HG03469 (cell line): Measurements from ENCODE around the gene RELB.

ENCODE experiments used
- ATAC-seq: cut with Tn5 transposase; IDR thresholded peaks from one replicate; pipeline ENCODE4 v1.9.1; 2021; ENCODE audit warnings: mild to moderate bottlenecking, moderate library complexity, moderate number of reproducible peaks; ENCODE audit not compliant: unreplicated experiment

Gene RELB

DNA sequence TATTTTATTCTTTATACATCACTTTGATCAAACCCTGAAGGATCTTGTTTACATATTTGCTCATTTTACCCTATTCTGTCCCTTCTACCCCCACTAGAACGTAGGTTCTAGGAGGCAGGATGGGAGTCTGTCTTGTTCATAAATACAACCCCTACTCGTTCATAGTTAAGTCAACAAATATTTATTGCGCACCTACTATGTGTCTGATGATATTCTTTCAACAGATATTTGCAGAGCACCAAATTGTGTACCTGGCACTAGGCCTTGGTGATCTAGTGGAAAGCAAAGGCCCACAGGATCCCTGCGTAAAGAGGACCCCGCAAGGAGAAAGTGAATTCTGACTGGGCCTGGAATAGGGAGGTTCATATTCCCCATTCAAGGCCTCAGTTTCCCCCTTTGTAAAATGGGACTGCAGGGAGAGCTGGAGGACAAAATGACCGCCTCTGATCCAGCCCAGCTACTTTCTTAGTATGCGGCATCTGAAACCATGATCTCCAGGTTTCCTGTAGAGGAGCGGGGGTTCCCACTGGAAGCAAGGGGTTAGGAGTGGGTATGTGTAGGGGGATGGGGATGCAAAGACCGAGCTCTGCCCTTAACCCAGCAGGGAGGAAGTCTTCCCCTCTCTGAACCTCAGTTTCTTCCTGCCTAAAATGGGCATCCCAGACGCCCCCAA lies 77.3 kb downstream of the RELB start:
- ATAC-seq: no peak

DNA sequence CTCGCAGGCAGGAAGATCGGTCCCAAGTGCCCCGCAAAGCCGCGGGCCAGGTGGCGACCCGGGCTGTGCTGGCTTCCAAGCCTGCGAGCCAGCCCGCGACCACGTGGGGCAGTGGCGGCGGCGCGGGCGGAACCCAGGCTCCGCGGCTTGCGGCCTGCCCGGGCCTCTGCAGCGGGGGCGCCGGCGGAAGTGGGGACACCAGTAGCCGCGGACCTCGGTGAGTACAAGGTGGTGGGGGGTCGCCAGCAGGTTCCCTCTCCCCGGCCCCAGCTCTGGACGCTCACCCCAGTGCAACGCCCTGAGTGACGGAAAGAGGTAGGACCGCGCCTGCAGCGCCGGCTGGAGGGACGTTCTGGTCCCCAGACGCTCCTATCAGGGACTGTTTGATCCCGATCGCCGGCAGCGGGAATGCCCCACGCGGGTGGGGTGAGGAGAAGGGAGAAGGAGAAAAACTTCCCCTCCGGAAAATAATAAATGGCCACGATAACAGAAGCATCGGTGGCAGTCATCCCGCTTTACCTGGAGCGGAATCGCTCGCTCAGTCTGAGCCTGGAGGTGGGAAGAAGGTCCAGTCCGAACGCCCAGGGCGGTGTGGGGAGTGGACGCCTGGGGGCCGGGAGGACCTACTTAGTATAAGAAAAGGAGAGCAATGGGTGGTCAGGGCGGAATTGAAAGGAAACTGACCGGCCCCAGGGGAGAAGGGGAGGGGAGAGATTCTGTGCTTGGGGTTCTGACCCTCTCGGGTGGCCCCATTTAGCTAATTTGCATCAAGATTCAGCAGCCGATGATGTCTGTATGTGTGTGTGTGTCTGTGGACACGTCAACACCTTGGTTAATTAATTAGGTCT lies 78.0 kb downstream of the RELB start, which contains the start of gene GEMIN7:
GEMIN7 (plus strand) TSS at position 198 of the 848 bp plus-strand sequence. CDS start 10,855 bp downstream, outside the sequence.
- no peak for ATAC-seq

DNA sequence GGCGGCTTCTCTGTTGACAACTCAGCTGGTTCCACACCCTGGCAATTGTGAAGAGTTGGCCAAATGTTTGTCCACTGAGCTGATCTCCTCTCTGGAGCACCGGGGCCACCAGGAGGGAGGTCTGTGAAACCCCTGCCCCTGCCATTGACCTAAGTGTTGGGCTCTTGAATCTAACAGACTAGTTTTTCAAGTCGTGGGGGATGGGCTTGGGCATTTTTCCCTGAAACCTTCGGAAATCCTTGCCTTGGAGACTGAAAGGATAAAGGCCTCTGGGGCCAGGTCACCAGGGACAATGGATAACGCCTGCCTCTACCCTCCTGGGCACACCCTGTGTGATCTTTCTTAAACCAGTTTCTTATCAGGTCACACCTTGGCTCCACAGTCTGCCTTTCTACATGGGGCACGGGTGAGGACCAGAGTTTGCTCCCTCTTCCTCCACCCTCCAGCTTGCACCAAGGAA lies 78.7 kb downstream of the RELB start:
- no peak for ATAC-seq

DNA sequence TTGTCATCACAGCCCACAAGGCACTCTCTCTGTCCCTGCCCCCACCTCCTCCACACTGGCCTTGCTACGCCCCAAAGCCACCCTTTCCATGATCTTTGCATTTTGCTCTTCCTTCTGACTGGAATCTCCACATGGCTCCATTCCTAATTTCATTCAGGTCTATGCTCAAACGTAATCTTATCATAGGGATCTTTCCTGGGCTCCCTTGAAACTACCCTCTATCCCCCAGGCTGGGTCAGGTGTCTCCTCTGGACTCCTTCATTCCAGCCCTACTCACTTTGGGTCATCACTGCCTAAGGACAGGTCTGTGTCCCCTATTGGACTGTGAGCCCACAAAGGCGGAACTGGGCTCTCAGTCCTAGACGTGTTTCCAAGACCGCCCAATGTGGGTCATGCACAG lies 80.9 kb downstream of the RELB start:
- no peak for ATAC-seq

DNA sequence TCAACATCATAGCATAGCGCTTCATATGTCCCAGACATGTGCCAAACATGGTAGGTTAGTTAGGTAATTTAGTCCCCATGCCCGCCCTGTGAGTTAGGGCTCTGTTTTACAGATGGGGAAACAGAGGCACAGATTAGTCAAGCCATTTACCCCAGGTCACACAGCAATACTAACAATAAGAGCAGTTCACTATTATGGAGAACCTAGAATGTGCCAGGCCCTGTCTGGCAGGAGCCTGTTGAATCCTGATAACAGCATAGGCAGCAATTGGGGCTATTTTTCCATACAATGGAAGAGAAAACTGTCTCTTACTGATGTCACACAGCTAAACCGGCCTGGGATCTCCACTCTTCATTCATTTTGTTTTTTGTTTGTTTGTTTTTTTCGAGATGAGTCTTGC lies 85.2 kb downstream of the RELB start:
- no peak for ATAC-seq

DNA sequence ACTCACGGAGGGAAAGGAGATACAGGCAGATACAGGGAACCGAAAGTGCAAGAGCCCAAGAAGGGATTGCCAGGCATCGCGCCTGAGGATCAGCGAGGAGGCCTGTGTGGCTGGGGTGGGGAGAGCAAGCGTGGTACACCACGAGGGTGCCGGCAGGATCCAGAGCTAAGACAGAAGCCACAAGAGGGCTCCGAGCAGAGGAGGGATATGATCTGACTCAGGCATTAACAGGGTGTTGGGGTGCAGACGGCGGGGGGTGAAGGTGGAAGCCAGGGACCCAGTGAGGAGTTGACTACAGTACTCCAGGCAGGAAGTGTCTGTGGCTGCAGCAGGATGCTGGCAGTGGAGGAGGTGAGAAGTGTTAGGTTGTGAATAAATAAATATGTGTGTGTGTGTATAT lies 86.3 kb downstream of the RELB start:
- no peak for ATAC-seq
